WTC11 (cell line): ENCODE results near the gene GFY. TPM values are rescaled to one million over a fixed set of nuclear protein-coding genes. Genes with fewer than 3 reads are reported as not detected.

Experiments
- ATAC-seq: fragments of 200-7000 bp; cut with Tn5 transposase; 2 replicates; pipeline ENCODE4 v1.10.0; 2021; ENCODE audit warnings: mild to moderate bottlenecking, moderate library complexity
- CTCF ChIA-PET: fragments of 300-600 bp; sonication (Branson Sonifier 250); formaldehyde crosslinking; loops from one replicate; lab custom pipeline; 2021; ENCODE audit warnings: antibody characterized with exemption; lab: Charles Lee
- POLR2A ChIA-PET: fragments of 350-600 bp; sonication (Branson Sonifier 250); formaldehyde crosslinking; loops from one replicate; lab custom pipeline; 2021; ENCODE audit warnings: antibody characterized with exemption; lab: Charles Lee
- DNase-seq: peaks from one replicate; pipeline ENCODE4 v3.0.0; 2021; ENCODE audit warnings: low spot score
- H3K27ac Mint-ChIP-seq: 2 replicates; pipeline ENCODE4 v1.8.0; 2021; ENCODE audit warnings: mixed read lengths
- H3K27me3 Mint-ChIP-seq: 2 replicates; pipeline ENCODE4 v1.8.0; 2021; ENCODE audit warnings: low read depth, mild to moderate bottlenecking, moderate library complexity, mixed read lengths
- H3K36me3 Mint-ChIP-seq: 2 replicates; pipeline ENCODE4 v1.8.0; 2021; ENCODE audit warnings: mixed read lengths
- H3K4me1 Mint-ChIP-seq: 2 replicates; pipeline ENCODE4 v1.8.0; 2022; ENCODE audit warnings: mixed read lengths
- H3K4me3 Mint-ChIP-seq: 2 replicates; pipeline ENCODE4 v1.8.0; 2021; ENCODE audit warnings: mild to moderate bottlenecking, moderate library complexity, mixed read lengths
- H3K9me3 Mint-ChIP-seq: 2 replicates; pipeline ENCODE4 v1.8.0; 2021; ENCODE audit warnings: mixed read lengths
- CREM ChIP-seq: sonication (generic); formaldehyde crosslinking; IDR thresholded peaks from 2 replicates; pipeline ENCODE4 v1.8.1; 2022; ENCODE audit warnings: mild to moderate bottlenecking, missing genetic modification reagents, moderate library complexity
- ETV6 ChIP-seq: sonication (generic); formaldehyde crosslinking; IDR thresholded peaks from 2 replicates; pipeline ENCODE4 v1.8.1; 2022; ENCODE audit warnings: mild to moderate bottlenecking, missing genetic modification reagents
- FOXK1 ChIP-seq: sonication (generic); formaldehyde crosslinking; IDR thresholded peaks from 2 replicates; pipeline ENCODE4 v1.8.0; 2022; ENCODE audit warnings: mild to moderate bottlenecking, moderate library complexity, missing genetic modification reagents
- FOXP1 ChIP-seq: sonication (generic); formaldehyde crosslinking; IDR thresholded peaks from 2 replicates; pipeline ENCODE4 v1.8.0; 2022; ENCODE audit warnings: missing genetic modification reagents, mild to moderate bottlenecking, moderate library complexity, borderline replicate concordance
- GABPB1 ChIP-seq: sonication (generic); formaldehyde crosslinking; IDR thresholded peaks from 2 replicates; pipeline ENCODE4 v1.8.1; 2023; ENCODE audit warnings: mild to moderate bottlenecking, missing genetic modification reagents
- GTF2I ChIP-seq: fragments of 250-450 bp; sonication (Bioruptor Pico); conservative IDR thresholded peaks from 2 replicates; pipeline ENCODE4 v1.4.0; 2021; ENCODE audit warnings: mild to moderate bottlenecking
- NFATC4 ChIP-seq: fragments of 250-450 bp; sonication (Bioruptor Pico); IDR thresholded peaks from 2 replicates; pipeline ENCODE4 v1.9.0; 2021; ENCODE audit warnings: mild to moderate bottlenecking
- NFYB ChIP-seq: sonication (generic); formaldehyde crosslinking; conservative IDR thresholded peaks from 2 replicates; pipeline ENCODE4 v1.8.0; 2022; ENCODE audit warnings: low read depth, missing genetic modification reagents
- NR2C2 ChIP-seq: sonication (generic); formaldehyde crosslinking; IDR thresholded peaks from 2 replicates; pipeline ENCODE4 v1.8.0; 2022; ENCODE audit warnings: mild to moderate bottlenecking, missing genetic modification reagents
- NR3C1 ChIP-seq: sonication (generic); formaldehyde crosslinking; conservative IDR thresholded peaks from 2 replicates; pipeline ENCODE4 v1.8.1; 2023; ENCODE audit warnings: low read depth, mild to moderate bottlenecking, missing genetic modification reagents
- OVOL2 ChIP-seq: fragments of 250-450 bp; sonication (Bioruptor Pico); IDR thresholded peaks from 2 replicates; pipeline ENCODE4 v1.9.0; 2021; ENCODE audit warnings: mild to moderate bottlenecking, borderline replicate concordance
- RORB ChIP-seq: fragments of 250-450 bp; sonication (Bioruptor Pico); IDR thresholded peaks from 2 replicates; pipeline ENCODE4 v1.9.0; 2021; ENCODE audit warnings: mild to moderate bottlenecking
- TEAD4 ChIP-seq: sonication (generic); formaldehyde crosslinking; IDR thresholded peaks from 2 replicates; pipeline ENCODE4 v1.8.0; 2022; ENCODE audit warnings: mild to moderate bottlenecking, missing genetic modification reagents
- ZBTB21 ChIP-seq: sonication (generic); formaldehyde crosslinking; IDR thresholded peaks from 2 replicates; pipeline ENCODE4 v1.8.1; 2023; ENCODE audit warnings: mild to moderate bottlenecking, missing genetic modification reagents, borderline replicate concordance
- ZNF263 ChIP-seq: sonication (generic); formaldehyde crosslinking; IDR thresholded peaks from 2 replicates; pipeline ENCODE4 v1.8.1; 2022; ENCODE audit warnings: low read depth, mild to moderate bottlenecking, moderate library complexity, missing genetic modification reagents
- ZNF396 ChIP-seq: fragments of 250-450 bp; sonication (Bioruptor Pico); IDR thresholded peaks from 2 replicates; pipeline ENCODE4 v1.8.0; 2021; ENCODE audit warnings: mild to moderate bottlenecking, moderate library complexity, borderline replicate concordance
- total RNA-seq: library from RNA; stranded (reverse); gene quantifications from 3 replicates; pipeline ENCODE4 v1.2.3, GENCODE V29; 2021
- TF ChIP-seq, protein P1 (sequence below): sonication (generic); formaldehyde crosslinking; IDR thresholded peaks from 2 replicates; pipeline ENCODE4 v1.8.0; 2023; ENCODE audit warnings: missing genetic modification reagents
- TF ChIP-seq, protein P2 (sequence below): sonication (generic); formaldehyde crosslinking; IDR thresholded peaks from 2 replicates; pipeline ENCODE4 v1.8.1; 2022; ENCODE audit warnings: low read depth, mild to moderate bottlenecking, moderate library complexity, missing genetic modification reagents, borderline replicate concordance
- TF ChIP-seq, protein P3 (sequence below): sonication (generic); formaldehyde crosslinking; IDR thresholded peaks from 2 replicates; pipeline ENCODE4 v1.8.1; 2022; ENCODE audit warnings: low read depth, missing genetic modification reagents, borderline replicate concordance
- TF ChIP-seq, protein P4 (sequence below): fragments of 250-450 bp; sonication (Bioruptor Pico); IDR thresholded peaks from 2 replicates; pipeline ENCODE4 v2.1.2; 2022; ENCODE audit warnings: mild to moderate bottlenecking, moderate library complexity
- TF ChIP-seq, protein P5 (sequence below): sonication (generic); formaldehyde crosslinking; IDR thresholded peaks from 2 replicates; pipeline ENCODE4 v1.8.1; 2022; ENCODE audit warnings: mild to moderate bottlenecking, moderate library complexity, missing genetic modification reagents
- TF ChIP-seq, protein P6 (sequence below): sonication (generic); formaldehyde crosslinking; IDR thresholded peaks from 2 replicates; pipeline ENCODE4 v1.8.1; 2023; ENCODE audit warnings: mild to moderate bottlenecking, missing genetic modification reagents
- TF ChIP-seq, protein P7 (sequence below): fragments of 250-450 bp; sonication (Bioruptor Pico); IDR thresholded peaks from 2 replicates; pipeline ENCODE4 v1.8.0; 2021; ENCODE audit warnings: mild to moderate bottlenecking
- TF ChIP-seq, protein P8 (sequence below): fragments of 250-450 bp; sonication (Bioruptor Pico); conservative IDR thresholded peaks from 2 replicates; pipeline ENCODE4 v1.9.0; 2021; ENCODE audit warnings: mild to moderate bottlenecking

Gene GFY
- total RNA-seq, 1 experiment from 2014 or later: 0.87 TPM

DNA sequence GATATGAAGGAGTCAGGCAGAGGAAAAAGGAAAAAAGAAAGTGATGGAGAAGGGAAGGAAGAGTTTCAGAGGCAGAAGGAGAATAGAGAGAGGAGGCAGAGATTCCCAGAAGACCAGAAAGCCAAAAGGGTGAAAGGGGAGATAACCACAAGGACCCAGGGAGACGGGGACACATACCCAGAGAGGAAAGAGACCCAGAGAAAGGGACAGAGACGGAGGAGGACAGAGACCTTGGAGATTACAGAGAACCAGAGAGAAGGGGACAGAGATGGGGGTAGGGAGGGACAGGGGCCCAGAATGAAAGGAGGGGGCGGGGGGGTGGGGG, 3.3 kb upstream of the GFY start:
- Mint-ChIP-seq H3K9me3 (no peaks in the 10 kb centered on the region), H3K4me3 (peak overlapping the region; percentile 49; the same call in 1 of the 2 replicates)
- CTCF ChIA-PET: interaction anchor here (0.6 to 8.4 kb wide), 24 partner anchors 9 to 223 kb away, joined by 3 to 120 read pairs (median 4); partner anchors contain the start of genes DKKL1, KASH5, PIH1D1 and TEAD2

DNA sequence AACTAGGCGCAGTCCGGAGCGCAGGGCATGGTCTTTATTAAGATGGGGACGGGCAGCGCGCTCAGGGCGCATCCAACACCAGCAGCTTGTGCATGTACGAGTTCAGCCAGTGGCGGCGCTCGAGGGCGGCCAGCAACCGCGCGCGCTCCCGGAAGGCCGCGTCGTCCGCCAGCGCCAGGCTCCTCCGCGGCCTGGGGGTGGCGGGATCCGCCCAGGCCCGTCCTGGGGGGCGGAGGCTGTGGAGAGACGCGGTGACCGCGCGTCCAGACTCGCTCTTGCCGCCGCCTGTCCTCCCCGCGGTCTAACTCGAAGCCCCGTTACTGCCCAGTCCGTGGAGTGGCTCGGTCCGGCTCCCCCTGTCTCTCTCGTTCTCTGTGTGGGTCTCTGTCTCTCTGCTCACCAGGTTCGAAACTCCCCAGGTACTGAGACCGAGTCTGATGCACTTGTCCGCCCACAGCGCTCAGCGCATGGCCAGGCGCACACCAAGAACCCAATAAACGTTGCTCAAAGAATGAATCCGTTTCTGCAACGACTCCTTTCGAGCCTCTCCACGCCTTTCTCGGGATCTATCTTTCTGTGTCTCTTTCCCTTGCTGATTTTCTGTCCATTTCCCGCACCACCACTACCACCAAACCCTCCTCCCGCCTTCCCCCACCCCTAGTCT, 2.6 kb upstream of the GFY start:
- peak overlapping the region; percentile 80 for H3K4me3 Mint-ChIP-seq
- peak; percentile 42 for ATAC-seq
- ChIA-PET POLR2A (interaction anchor here (0.6 to 1.4 kb wide), 2 partner anchors 10 to 19 kb away, joined by 3 to 4 read pairs; no protein-coding TSS in a partner anchor), CTCF (interaction anchor here (0.6 to 8.4 kb wide), 24 partner anchors 9 to 224 kb away, joined by 3 to 120 read pairs (median 4); partner anchors contain the start of genes DKKL1, KASH5, PIH1D1 and TEAD2)
- H3K36me3 Mint-ChIP-seq: no peaks in the 10 kb centered on the region
- H3K9me3 Mint-ChIP-seq: no peaks in the 10 kb centered on the region
- peaks cover 76% of the 10 kb centered on the region for H3K4me1 Mint-ChIP-seq
- peaks cover 88% of the 10 kb centered on the region for H3K27me3 Mint-ChIP-seq
- DNase-seq: peak; percentile 85
- no peak overlapping the region for H3K27ac Mint-ChIP-seq
- TF ChIP-seq, protein P1, sequence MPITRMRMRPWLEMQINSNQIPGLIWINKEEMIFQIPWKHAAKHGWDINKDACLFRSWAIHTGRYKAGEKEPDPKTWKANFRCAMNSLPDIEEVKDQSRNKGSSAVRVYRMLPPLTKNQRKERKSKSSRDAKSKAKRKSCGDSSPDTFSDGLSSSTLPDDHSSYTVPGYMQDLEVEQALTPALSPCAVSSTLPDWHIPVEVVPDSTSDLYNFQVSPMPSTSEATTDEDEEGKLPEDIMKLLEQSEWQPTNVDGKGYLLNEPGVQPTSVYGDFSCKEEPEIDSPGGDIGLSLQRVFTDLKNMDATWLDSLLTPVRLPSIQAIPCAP (CRISPR knock-in tag): peak; percentile 43; the same call in 1 of the 2 replicates
- TF ChIP-seq, protein P2, sequence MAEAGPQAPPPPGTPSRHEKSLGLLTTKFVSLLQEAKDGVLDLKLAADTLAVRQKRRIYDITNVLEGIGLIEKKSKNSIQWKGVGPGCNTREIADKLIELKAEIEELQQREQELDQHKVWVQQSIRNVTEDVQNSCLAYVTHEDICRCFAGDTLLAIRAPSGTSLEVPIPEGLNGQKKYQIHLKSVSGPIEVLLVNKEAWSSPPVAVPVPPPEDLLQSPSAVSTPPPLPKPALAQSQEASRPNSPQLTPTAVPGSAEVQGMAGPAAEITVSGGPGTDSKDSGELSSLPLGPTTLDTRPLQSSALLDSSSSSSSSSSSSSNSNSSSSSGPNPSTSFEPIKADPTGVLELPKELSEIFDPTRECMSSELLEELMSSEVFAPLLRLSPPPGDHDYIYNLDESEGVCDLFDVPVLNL (CRISPR knock-in tag): no peak
- TF ChIP-seq CREM (CRISPR knock-in tag) (peak; percentile 29; the same call in 1 of the 2 replicates), ZNF396 (CRISPR knock-in tag) (no peak), FOXK1 (CRISPR knock-in tag) (no peak), NR2C2 (CRISPR knock-in tag) (no peak), ZBTB21 (CRISPR knock-in tag) (no peak), NR3C1 (no peak), NFATC4 (CRISPR knock-in tag) (no peak), RORB (CRISPR knock-in tag) (no peak), GABPB1 (CRISPR knock-in tag) (no peak), OVOL2 (CRISPR knock-in tag) (no peak), TEAD4 (no peak), GTF2I (CRISPR knock-in tag) (no peak), ZNF263 (no peak), FOXP1 (CRISPR knock-in tag) (no peak)
- TF ChIP-seq, protein P3, sequence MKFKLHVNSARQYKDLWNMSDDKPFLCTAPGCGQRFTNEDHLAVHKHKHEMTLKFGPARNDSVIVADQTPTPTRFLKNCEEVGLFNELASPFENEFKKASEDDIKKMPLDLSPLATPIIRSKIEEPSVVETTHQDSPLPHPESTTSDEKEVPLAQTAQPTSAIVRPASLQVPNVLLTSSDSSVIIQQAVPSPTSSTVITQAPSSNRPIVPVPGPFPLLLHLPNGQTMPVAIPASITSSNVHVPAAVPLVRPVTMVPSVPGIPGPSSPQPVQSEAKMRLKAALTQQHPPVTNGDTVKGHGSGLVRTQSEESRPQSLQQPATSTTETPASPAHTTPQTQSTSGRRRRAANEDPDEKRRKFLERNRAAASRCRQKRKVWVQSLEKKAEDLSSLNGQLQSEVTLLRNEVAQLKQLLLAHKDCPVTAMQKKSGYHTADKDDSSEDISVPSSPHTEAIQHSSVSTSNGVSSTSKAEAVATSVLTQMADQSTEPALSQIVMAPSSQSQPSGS: no peak
- TF ChIP-seq, protein P4, sequence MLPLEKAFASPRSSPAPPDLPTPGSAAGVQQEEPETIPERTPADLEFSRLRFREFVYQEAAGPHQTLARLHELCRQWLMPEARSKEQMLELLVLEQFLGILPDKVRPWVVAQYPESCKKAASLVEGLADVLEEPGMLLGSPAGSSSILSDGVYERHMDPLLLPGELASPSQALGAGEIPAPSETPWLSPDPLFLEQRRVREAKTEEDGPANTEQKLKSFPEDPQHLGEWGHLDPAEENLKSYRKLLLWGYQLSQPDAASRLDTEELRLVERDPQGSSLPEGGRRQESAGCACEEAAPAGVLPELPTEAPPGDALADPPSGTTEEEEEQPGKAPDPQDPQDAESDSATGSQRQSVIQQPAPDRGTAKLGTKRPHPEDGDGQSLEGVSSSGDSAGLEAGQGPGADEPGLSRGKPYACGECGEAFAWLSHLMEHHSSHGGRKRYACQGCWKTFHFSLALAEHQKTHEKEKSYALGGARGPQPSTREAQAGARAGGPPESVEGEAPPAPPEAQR (CRISPR knock-in tag): no peak
- TF ChIP-seq, protein P5, sequence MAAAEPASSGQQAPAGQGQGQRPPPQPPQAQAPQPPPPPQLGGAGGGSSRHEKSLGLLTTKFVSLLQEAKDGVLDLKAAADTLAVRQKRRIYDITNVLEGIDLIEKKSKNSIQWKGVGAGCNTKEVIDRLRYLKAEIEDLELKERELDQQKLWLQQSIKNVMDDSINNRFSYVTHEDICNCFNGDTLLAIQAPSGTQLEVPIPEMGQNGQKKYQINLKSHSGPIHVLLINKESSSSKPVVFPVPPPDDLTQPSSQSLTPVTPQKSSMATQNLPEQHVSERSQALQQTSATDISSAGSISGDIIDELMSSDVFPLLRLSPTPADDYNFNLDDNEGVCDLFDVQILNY (CRISPR knock-in tag): peak; percentile 89
- TF ChIP-seq, protein P6, sequence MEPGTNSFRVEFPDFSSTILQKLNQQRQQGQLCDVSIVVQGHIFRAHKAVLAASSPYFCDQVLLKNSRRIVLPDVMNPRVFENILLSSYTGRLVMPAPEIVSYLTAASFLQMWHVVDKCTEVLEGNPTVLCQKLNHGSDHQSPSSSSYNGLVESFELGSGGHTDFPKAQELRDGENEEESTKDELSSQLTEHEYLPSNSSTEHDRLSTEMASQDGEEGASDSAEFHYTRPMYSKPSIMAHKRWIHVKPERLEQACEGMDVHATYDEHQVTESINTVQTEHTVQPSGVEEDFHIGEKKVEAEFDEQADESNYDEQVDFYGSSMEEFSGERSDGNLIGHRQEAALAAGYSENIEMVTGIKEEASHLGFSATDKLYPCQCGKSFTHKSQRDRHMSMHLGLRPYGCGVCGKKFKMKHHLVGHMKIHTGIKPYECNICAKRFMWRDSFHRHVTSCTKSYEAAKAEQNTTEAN: no peak
- TF ChIP-seq, protein P7, sequence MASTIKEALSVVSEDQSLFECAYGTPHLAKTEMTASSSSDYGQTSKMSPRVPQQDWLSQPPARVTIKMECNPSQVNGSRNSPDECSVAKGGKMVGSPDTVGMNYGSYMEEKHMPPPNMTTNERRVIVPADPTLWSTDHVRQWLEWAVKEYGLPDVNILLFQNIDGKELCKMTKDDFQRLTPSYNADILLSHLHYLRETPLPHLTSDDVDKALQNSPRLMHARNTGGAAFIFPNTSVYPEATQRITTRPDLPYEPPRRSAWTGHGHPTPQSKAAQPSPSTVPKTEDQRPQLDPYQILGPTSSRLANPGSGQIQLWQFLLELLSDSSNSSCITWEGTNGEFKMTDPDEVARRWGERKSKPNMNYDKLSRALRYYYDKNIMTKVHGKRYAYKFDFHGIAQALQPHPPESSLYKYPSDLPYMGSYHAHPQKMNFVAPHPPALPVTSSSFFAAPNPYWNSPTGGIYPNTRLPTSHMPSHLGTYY: no peak

More for the DNA sequence above, 3.3 kb upstream of the GFY start:
- Mint-ChIP-seq H3K27ac (no peak overlapping the region), H3K27me3 (peaks cover 81% of the 10 kb centered on the region), H3K36me3 (no peaks in the 10 kb centered on the region), H3K4me1 (peaks cover 78% of the 10 kb centered on the region)
- DNase-seq: no peak
- POLR2A ChIA-PET: interaction anchor here (0.6 to 1.4 kb wide), 2 partner anchors 11 to 18 kb away, joined by 3 to 4 read pairs; no protein-coding TSS in a partner anchor
- no peak for ATAC-seq
- no peak for TF ChIP-seq ETV6 (CRISPR knock-in tag)
- no peak for TF ChIP-seq NFYB
- TF ChIP-seq, protein P8, sequence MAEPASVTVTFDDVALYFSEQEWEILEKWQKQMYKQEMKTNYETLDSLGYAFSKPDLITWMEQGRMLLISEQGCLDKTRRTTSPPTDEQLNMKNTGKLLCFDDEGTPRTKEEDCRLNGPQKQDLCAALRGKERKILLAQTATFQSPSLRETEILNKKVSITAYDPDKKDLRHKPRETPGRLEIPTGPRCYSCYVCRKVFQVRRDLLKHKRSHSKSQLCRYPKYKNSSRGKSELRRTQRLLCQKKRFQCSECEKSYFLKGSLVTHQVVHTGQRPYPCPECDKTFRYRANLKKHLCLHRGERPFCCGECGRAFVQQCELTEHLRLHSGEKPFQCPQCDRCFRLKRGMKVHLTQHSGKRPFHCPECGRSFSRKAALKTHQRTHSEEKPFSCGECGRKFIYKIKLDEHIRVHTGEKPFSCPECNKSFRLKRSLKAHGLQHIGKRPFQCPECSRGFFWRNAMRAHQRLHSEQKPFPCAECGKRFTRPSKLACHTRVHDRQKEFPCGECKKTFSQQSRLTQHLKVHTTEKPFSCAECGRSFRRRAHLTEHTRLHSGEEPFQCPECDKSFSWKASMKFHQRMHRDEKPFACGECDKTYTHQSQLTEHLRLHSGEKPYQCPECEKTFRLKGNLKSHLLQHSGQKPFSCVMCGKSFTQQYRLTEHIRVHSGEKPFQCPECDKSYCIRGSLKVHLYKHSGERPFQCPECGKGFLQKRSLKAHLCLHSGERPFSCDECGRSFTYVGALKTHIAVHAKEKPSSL (CRISPR knock-in tag): no peak
